HepG2 (cell line): Measurements from ENCODE around the gene NFYB. TPM values are rescaled to one million over a fixed set of nuclear protein-coding genes. Genes with fewer than 3 reads are reported as not detected.

Source experiments
- ATAC-seq: fragments of 200-7000 bp; cut with Tn5 transposase; 3 replicates; pipeline ENCODE4 v1.9.1; 2020; ENCODE audit warnings: mild to moderate bottlenecking, moderate library complexity
- BruUV-seq: library from RNA; stranded (reverse); fragments of 400-500 nt; replicated peaks from 2 replicates; lab custom pipeline; 2021; lab: Mats Ljungman, UMichigan
- CTCF ChIA-PET: fragments of 300-600 bp; formaldehyde crosslinking; extraction: SDS; loops from one replicate; lab custom pipeline; 2021; ENCODE audit warnings: low total read pairs, inconsistent platforms, low intra/inter-chr PET ratio; lab: Yijun Ruan, JAX
- POLR2A ChIA-PET: fragments of 350-600 bp; sonication (Branson Sonifier 250); formaldehyde crosslinking; loops from one replicate; lab custom pipeline; 2020; ENCODE audit warnings: antibody characterized with exemption, inconsistent platforms; lab: Yijun Ruan, JAX
- DNase-seq: peaks from one replicate; pipeline ENCODE4 v3.0.0-alpha.2; 2015; ENCODE audit warnings: low spot score
- FAIRE-seq: peaks from 3 replicates; lab custom pipeline; 2011; peaks lifted over from hg19 to GRCh38; lab: Jason Lieb, UNC
- H2AFZ ChIP-seq: one replicate; pipeline ENCODE4 v1.6.1; 2011; ENCODE audit warnings: low read length, inconsistent platforms
- H3K27ac ChIP-seq: fragments of 300-600 bp; 3 replicates; pipeline ENCODE4 v1.8.0; 2011; ENCODE audit warnings: mixed run types, mild to moderate bottlenecking, mixed read lengths, low read length, inconsistent platforms; ENCODE audit not compliant: insufficient read depth; ENCODE audit errors: extremely low read length
- H3K27me3 ChIP-seq, 2 experiments: fragments of 200-600 bp in 1 of 2; 2 replicates in 1 of 2; 3 replicates in 1 of 2; pipeline versions ENCODE4 v1.6.0 to v1.8.0; 2011; ENCODE audit warnings: low read length in 2 of 2, mild to moderate bottlenecking in 2 of 2, moderate library complexity in 2 of 2, inconsistent platforms in 1 of 2; ENCODE audit not compliant: insufficient read depth in 2 of 2, control insufficient read depth in 1 of 2
- H3K36me3 ChIP-seq, 2 experiments: fragments of 200-600 bp in 1 of 2; replicated peaks in 1 of 2; 2 replicates in 1 of 2; 3 replicates in 1 of 2; pipeline versions ENCODE4 v1.5.1 to v1.8.0; 2011; ENCODE audit warnings: low read length in 2 of 2, inconsistent platforms in 1 of 2; ENCODE audit not compliant: insufficient read depth in 2 of 2, control insufficient read depth in 1 of 2
- H3K4me1 ChIP-seq: 2 replicates; pipeline ENCODE4 v1.5.1; 2012; ENCODE audit warnings: low read length, inconsistent platforms; ENCODE audit not compliant: insufficient read depth
- H3K4me2 ChIP-seq: 2 replicates; pipeline ENCODE4 v1.6.0; 2011; ENCODE audit warnings: low read depth, low read length, inconsistent platforms
- H3K4me3 ChIP-seq, 3 experiments: fragments of 200-600 bp in 1 of 3; sonication (generic), shearing (Covaris generic) in 1 of 3; replicated peaks in 1 of 3; 2 replicates each; pipeline ENCODE4 v1.5.1; 2011 to 2016; ENCODE audit warnings: low read length in 3 of 3, inconsistent platforms in 2 of 3, low read depth in 2 of 3, mild to moderate bottlenecking in 2 of 3, control low read depth in 1 of 3, mixed read lengths in 1 of 3; ENCODE audit not compliant: insufficient read depth in 1 of 3
- H3K79me2 ChIP-seq: one replicate; pipeline ENCODE4 v1.6.1; 2011; ENCODE audit warnings: low read length, inconsistent platforms; ENCODE audit not compliant: insufficient read depth
- H3K9ac ChIP-seq: 2 replicates; pipeline ENCODE4 v1.6.0; 2011; ENCODE audit warnings: mild to moderate bottlenecking, low read depth, low read length, inconsistent platforms; ENCODE audit not compliant: insufficient read depth
- H3K9me3 ChIP-seq: 2 replicates; pipeline ENCODE4 v1.5.1; 2012; ENCODE audit warnings: mild to moderate bottlenecking, low read length
- H4K20me1 ChIP-seq: 2 replicates; pipeline ENCODE4 v1.6.0; 2011; ENCODE audit warnings: inconsistent platforms, mild to moderate bottlenecking, low read length, moderate library complexity; ENCODE audit not compliant: insufficient read depth
- AHR ChIP-seq: IDR thresholded peaks from 2 replicates; pipeline ENCODE4 v1.6.1; 2018; ENCODE audit warnings: missing genetic modification reagents, missing compliant biosample characterization
- CHCHD3 ChIP-seq: sonication (generic); formaldehyde crosslinking; IDR thresholded peaks from 2 replicates; pipeline ENCODE4 v1.8.0; 2022; ENCODE audit warnings: mild to moderate bottlenecking, missing genetic modification reagents, moderate library complexity
- DR1 ChIP-seq: sonication (generic); formaldehyde crosslinking; IDR thresholded peaks from 2 replicates; pipeline ENCODE4 v1.8.0; 2021; ENCODE audit warnings: mild to moderate bottlenecking, missing genetic modification reagents, inconsistent platforms
- PLSCR1 ChIP-seq: sonication (generic); formaldehyde crosslinking; IDR thresholded peaks from 2 replicates; pipeline ENCODE4 v1.5.0; 2020; ENCODE audit warnings: missing genetic modification reagents, mild to moderate bottlenecking, borderline replicate concordance
- SALL1 ChIP-seq: sonication (generic); formaldehyde crosslinking; IDR thresholded peaks from 2 replicates; pipeline ENCODE4 v1.8.0; 2022; ENCODE audit warnings: mild to moderate bottlenecking, missing genetic modification reagents
- TFAP4 ChIP-seq: sonication (generic); IDR thresholded peaks from 2 replicates; pipeline ENCODE4 v1.6.1; 2016; ENCODE audit warnings: low read depth, borderline replicate concordance
- ZNF136 ChIP-seq: sonication (generic); formaldehyde crosslinking; IDR thresholded peaks from 2 replicates; pipeline ENCODE4 v1.8.1; 2022; ENCODE audit warnings: low read depth, mild to moderate bottlenecking, moderate library complexity, missing genetic modification reagents
- ZNF224 ChIP-seq: sonication (generic); formaldehyde crosslinking; IDR thresholded peaks from 2 replicates; pipeline ENCODE4 v1.5.0; 2020; ENCODE audit warnings: mild to moderate bottlenecking, missing genetic modification reagents
- ZNF296 ChIP-seq: sonication (generic); formaldehyde crosslinking; conservative IDR thresholded peaks from 2 replicates; pipeline ENCODE4 v1.5.0; 2020; ENCODE audit warnings: mild to moderate bottlenecking, missing genetic modification reagents
- ZNF367 ChIP-seq: sonication (generic); formaldehyde crosslinking; IDR thresholded peaks from 2 replicates; pipeline ENCODE4 v1.4.0; 2020; ENCODE audit warnings: missing genetic modification reagents, borderline replicate concordance
- ZNF724P ChIP-seq: sonication (generic); formaldehyde crosslinking; IDR thresholded peaks from 2 replicates; pipeline ENCODE4 v1.8.0; 2022; ENCODE audit warnings: missing genetic modification reagents, borderline replicate concordance
- ZNF737 ChIP-seq: sonication (generic); formaldehyde crosslinking; IDR thresholded peaks from 2 replicates; pipeline ENCODE4 v1.5.0; 2020; ENCODE audit warnings: missing genetic modification reagents, mild to moderate bottlenecking, borderline replicate concordance
- ZNF768 ChIP-seq: sonication (generic); formaldehyde crosslinking; IDR thresholded peaks from 2 replicates; pipeline ENCODE4 v1.4.0; 2020; ENCODE audit warnings: missing genetic modification reagents
- in situ Hi-C: cut with HindIII; loops from 2 replicates; pipeline ENCODE4 v1.10.0; 2017; ENCODE audit warnings: low pct_unique_long_range_greater_than_20kb; ENCODE audit not compliant: extremely low pct_ligation_motif_present
- intact Hi-C: fragments of 100-400 bp; cut with micrococcal nuclease; formaldehyde crosslinking; loops from one replicate; pipeline ENCODE4 v1.10.0; 2022; ENCODE audit not compliant: unreplicated experiment
- polyA plus RNA-seq, 8 experiments: library from polyadenylated mRNA; depleted of rRNA in 3 of 8; stranded (reverse) in 7 of 8; unstranded in 1 of 8; fragments of >200 nt; fragmentation: Illumina TruSeq in 4 of 8; extraction: Trizol in 4 of 8; gene quantifications; 2 replicates each; pipeline versions ENCODE4 v1.2.1 to v1.2.3, GENCODE V29; 2011 to 2016; ENCODE audit warnings: low read depth in 4 of 8, missing spikeins in 1 of 8, mixed read lengths in 1 of 8; ENCODE audit not compliant: insufficient read depth in 1 of 8
- total RNA-seq, 5 experiments: library from RNA; depleted of rRNA; stranded (reverse); fragments of >200 nt; fragmentation: Illumina TruSeq; extraction: Trizol; gene quantifications; 2 replicates each; pipeline ENCODE4 v1.2.3, GENCODE V29; 2016; ENCODE audit warnings: low read depth in 1 of 5
- TF ChIP-seq, protein P1 (sequence below): sonication (generic); formaldehyde crosslinking; IDR thresholded peaks from 2 replicates; pipeline ENCODE4 v1.8.0; 2022; ENCODE audit warnings: mild to moderate bottlenecking, missing genetic modification reagents; ENCODE audit not compliant: insufficient replicate concordance
- TF ChIP-seq, protein P2 (sequence below): sonication (generic); formaldehyde crosslinking; IDR thresholded peaks from 2 replicates; pipeline ENCODE4 v1.5.0; 2020; ENCODE audit warnings: mild to moderate bottlenecking, missing genetic modification reagents

Gene NFYB
- total and polyA plus RNA-seq, 2 of the 13 experiments (the other 11 are each of a cell fraction or from before 2014, with no cell fraction given), result 18.7 to 36.6 TPM

DNA sequence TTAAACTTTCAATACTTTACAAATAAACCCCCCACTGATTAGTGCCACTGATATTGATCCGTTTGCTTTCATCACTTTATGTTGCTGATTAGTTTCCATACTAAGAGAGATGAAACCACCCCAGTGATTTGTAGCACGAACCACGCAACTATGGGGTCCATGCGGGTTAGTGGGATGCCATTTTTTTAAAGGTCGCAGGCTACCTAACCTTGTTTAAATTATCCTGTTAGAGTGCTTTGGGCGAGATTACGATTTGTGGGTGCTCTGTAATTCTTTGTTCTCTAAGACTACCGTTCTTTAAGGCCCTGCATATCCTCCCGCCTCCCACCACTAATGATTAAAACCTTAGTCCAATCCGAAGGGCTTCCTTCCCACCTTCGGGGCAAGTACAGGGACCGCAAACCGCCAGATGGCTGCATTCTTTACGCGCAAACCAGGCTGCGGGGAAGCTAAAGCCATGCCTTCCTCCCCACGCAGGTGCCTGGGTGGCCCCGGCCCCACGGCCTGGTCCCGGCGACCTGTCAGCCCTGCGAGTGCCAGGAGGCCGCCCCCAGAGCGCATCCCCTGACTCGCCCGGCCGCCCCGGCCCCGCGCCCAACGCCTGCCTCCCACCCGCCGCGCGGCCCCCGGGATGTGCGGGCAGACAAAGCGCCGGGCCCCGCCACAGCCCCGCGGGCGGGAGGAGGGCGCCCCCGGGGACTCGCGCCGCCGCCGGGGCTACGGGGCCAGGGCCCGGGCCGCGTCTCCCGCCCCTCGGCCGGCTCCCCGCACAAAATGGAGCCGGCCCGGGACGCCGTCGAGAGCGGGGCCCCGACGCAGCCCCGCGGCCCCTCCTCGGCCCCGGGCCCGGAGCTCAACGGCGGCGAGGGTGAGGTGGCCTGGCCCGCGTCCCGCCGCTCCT, 759 bp downstream of the NFYB start (continued):
- TF ChIP-seq CHCHD3 (CRISPR knock-in tag) (no peak), ZNF768 (CRISPR knock-in tag) (peak; percentile 58; the same call in 1 of the 2 replicates), AHR (CRISPR knock-in tag) (0 out of 2 replicates have a peak, but pooled peaks have one; percentile 38), ZNF737 (CRISPR knock-in tag) (0 out of 2 replicates have a peak, but pooled peaks have one; percentile 27), SALL1 (CRISPR knock-in tag) (peak; percentile 35; the same call in 1 of the 2 replicates), DR1 (CRISPR knock-in tag) (peak; percentile 30; the same call in 1 of the 2 replicates)
- TF ChIP-seq, protein P1, sequence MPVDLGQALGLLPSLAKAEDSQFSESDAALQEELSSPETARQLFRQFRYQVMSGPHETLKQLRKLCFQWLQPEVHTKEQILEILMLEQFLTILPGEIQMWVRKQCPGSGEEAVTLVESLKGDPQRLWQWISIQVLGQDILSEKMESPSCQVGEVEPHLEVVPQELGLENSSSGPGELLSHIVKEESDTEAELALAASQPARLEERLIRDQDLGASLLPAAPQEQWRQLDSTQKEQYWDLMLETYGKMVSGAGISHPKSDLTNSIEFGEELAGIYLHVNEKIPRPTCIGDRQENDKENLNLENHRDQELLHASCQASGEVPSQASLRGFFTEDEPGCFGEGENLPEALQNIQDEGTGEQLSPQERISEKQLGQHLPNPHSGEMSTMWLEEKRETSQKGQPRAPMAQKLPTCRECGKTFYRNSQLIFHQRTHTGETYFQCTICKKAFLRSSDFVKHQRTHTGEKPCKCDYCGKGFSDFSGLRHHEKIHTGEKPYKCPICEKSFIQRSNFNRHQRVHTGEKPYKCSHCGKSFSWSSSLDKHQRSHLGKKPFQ (CRISPR knock-in tag), result peak; percentile 42

DNA sequence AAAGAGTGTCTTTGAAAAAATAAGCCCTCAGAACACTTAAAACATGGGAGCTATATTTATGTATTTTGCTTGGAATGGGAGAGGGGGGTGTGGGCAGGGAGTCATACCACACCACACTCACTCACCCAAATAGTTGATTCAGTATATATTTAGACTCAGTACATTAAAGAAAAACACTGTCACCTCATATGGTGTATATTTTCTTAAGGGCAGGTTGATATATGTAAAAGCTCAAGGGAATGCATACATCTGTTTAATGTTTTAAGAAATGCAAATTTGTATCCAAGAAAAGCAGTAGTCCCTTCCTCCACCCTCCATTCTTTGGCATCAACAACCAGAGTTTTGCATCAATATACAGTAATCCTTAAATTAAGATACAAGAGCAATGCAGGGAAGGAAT, 1.4 kb downstream of the NFYB start:
- Histone ChIP-seq H3K9me3 (no peaks in the 10 kb centered on the region), H3K36me3 (peaks cover 3 to 10% of the 10 kb centered on the region in 2 experiments; a peak in 2 of 5 replicates), H3K4me1 (peaks cover 57% of the 10 kb centered on the region), H2AFZ (no peak overlapping the region), H3K4me3 (peak overlapping the region; percentile 65 to 95 (median 84)), H4K20me1 (no peaks in the 10 kb centered on the region), H3K27ac (peak overlapping the region; percentile 92), H3K9ac (peak overlapping the region; percentile 92), H3K4me2 (peak overlapping the region; percentile 80), H3K27me3 (peaks cover 0 to 4% of the 10 kb centered on the region in 2 experiments; a peak in 2 of 5 replicates), H3K79me2 (peaks cover 17% of the 10 kb centered on the region)
- intact Hi-C loops (loop anchor here (5.0 to 10.0 kb wide), 2 partner anchors 151 to 172 kb away; partner anchors contain the start of gene TDG), in situ Hi-C loops (no loop called here)
- no peak for DNase-seq
- CTCF ChIA-PET, result no interaction called here
- TSS peak; percentile 68 for BruUV-seq
- FAIRE-seq, result no peak
- ATAC-seq, result no peak
- POLR2A ChIA-PET, result interaction anchor here (1.8 to 2.9 kb wide), 3 partner anchors 151 to 207 kb away, joined by 13 to 22 read pairs (median 16); partner anchors contain the start of genes HSP90B1 and TDG
- TF ChIP-seq ZNF724P (no peak), PLSCR1 (CRISPR knock-in tag) (no peak), ZNF296 (no peak), ZNF367 (CRISPR knock-in tag) (no peak), ZNF224 (CRISPR knock-in tag) (no peak), ZNF136 (CRISPR knock-in tag) (no peak), TFAP4 (no peak)
- TF ChIP-seq, protein P2, sequence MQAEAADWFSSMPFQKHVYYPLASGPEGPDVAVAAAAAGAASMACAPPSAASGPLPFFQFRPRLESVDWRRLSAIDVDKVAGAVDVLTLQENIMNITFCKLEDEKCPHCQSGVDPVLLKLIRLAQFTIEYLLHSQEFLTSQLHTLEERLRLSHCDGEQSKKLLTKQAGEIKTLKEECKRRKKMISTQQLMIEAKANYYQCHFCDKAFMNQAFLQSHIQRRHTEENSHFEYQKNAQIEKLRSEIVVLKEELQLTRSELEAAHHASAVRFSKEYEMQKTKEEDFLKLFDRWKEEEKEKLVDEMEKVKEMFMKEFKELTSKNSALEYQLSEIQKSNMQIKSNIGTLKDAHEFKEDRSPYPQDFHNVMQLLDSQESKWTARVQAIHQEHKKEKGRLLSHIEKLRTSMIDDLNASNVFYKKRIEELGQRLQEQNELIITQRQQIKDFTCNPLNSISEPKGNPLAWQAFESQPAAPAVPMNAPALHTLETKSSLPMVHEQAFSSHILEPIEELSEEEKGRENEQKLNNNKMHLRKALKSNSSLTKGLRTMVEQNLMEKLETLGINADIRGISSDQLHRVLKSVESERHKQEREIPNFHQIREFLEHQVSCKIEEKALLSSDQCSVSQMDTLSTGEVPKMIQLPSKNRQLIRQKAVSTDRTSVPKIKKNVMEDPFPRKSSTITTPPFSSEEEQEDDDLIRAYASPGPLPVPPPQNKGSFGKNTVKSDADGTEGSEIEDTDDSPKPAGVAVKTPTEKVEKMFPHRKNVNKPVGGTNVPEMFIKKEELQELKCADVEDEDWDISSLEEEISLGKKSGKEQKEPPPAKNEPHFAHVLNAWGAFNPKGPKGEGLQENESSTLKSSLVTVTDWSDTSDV (CRISPR knock-in tag), result no peak
- TF ChIP-seq, all 625 proteins: peak for 0
